ENCODE measurements around the gene AGER.

The AGER gene

DNA sequence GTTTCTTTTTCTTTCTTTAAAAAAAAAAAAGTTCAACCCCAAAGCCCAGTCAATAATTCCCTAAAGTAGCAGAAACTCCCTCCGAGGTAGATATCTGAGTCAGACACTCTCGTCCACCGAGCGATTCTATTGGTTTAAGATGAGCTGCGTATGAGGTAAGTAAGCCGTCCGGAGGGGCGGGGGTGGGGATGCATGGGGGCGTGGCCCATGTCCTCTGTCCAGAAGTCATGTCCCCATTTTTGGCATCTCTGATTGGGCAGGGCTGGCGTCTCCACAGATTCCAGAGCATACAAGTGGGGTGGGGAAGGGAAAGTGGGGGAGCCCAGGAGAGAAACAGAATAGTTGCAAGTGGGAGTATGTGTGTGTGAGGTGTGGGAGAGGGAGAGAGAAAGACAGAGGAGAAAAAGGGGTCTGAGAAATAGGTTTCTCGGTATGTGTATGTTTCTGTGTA lies 1.7 kb upstream of the AGER start:
- peak; percentile 42 for FAIRE-seq

DNA sequence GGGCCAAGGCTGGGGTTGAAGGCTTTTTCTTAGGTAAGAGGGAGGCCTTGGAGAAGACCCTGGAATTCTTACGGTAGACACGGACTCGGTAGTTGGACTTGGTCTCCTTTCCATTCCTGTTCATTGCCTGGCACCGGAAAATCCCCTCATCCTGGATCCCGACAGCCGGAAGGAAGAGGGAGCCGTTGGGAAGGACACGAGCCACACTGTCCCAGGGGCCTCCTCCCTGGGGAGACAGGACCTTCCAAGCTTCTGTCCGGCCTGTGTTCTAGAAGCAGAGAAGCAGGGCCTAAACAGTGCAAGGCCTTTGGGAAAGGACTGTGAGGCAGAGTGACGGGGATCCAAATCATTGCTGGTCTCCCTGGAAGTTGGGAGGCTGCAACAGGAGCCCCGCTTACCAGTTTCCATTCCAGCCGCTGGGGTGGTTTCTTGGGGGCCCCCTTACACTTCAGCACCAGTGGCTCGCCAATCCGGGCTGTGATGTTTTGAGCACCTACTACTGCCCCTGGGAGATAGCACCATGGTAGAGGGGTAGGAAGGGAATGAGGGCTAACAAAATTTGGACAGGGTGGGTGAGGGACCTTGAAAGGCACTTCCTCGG lies 470 bp downstream of the AGER start:
- no peak for FAIRE-seq

DNA sequence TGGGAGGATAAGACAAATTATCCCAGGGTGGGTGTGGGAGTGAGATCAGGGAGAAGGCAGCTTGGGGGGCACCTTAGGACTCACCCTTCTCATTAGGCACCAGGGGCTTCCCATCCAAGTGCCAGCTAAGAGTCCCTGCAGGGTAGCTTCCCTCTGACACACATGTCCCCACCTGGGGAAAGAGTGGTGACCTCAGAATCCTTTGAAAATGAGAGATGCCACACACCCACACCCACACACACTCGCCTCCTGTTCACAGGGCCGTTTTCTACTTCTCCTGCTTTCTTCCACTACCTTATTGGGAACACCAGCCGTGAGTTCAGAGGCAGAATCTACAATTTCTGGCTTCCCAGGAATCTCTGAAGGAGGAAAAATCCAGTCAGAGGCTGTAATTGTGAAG lies 1.0 kb downstream of the AGER start:
- FAIRE-seq: no peak

DNA sequence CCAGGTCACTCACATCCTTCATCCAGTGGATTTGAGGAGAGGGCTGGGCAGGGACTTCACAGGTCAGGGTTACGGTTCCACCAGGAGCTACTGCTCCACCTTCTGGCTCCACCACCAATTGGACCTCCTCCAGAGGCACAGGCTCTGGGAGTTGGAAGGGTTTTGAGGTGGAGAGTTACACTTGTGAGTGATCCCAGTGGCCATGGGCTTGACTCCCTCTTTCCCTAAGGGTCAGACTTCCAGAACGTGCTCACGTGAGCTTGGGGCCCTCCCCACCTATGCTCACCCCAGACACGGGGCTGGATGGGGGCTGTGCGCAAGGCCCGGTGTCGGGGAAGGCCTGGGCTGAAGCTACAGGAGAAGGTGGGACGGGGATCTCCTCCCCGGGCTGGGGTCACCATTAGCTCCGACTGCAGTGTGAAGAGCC lies 1.5 kb downstream of the AGER start:
- no peak for FAIRE-seq

DNA sequence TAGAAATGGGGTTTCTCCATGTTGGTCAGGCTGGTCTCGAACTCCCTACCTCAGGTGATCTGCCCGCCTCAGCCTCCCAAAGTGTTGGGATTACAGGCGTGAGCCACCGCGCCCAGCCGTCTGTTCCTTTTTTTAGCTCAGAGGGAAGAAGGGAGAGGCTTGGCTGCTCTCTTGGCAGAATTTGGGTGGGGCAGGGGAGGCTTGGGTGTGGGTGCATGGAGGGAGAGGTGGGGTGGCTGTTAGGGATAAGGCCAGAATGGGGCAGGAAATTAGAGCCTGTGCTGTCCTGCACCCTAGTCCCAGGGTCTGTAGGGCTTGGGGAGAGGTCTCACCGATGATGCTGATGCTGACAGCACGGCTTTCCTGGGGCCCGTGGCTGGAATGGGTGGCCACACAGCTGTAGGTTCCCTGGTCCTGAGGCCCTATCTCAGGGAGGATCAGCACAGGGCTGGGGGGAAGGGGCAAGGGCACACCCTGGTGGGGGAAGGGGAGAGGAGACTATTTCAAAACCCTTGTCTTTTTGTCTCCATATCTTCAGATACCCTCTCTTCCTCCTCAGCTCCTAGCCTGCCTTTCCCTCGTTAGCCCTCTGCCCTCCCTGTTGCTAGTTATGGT lies 2.0 kb downstream of the AGER start:
- FAIRE-seq: no peak

DNA sequence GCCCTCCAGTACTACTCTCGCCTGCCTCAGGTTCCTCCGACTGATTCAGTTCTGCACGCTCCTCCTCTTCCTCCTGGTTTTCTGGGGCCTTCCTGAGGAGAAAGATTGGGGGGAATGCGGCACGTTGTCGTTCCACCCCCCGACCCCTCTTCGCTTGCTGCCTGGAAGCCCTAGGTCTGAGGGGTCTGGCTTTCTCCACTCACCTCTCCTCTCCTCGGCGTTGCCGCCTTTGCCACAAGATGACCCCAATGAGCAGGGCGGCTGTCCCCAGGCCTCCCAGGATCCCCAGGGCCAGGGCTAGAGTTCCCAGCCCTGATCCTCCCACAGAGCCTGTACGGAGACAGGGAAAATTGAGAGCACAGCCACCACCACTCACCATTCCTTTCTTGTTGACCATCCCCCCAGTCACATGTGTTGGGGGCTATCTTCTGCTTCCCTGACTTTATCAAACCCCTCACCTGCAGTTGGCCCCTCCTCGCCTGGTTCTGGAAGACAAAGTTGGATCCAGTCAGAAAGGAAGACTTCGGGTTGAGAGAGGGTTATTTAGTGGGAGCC lies 2.8 kb downstream of the AGER start:
- no peak for FAIRE-seq

DNA sequence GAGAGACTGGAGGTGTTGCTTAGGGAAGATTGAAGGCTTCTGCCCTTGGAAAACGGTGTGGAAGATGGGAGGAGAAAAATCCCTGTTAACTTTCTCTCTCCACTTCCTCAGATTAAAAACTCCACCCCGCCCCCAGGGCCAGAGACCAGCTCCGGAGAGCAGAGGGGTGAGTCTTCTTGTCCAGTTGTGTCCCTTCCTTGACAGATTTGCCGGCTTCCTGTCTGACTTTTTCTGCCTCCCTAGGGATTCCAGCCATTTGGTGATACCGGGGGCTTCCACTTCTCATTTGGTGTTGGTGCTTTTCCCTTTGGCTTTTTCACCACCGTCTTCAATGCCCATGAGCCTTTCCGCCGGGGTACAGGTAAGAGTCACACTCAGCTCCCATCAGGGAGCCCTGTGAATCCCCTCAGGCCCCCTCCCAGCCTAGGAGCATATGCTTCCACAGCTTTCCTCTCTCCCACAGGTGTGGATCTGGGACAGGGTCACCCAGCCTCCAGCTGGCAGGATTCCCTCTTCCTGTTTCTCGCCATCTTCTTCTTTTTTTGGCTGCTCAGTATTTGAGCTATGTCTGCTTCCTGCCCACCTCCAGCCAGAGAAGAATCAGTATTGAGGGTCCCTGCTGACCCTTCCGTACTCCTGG lies 4.2 kb downstream of the AGER start:
- no peak for FAIRE-seq

DNA sequence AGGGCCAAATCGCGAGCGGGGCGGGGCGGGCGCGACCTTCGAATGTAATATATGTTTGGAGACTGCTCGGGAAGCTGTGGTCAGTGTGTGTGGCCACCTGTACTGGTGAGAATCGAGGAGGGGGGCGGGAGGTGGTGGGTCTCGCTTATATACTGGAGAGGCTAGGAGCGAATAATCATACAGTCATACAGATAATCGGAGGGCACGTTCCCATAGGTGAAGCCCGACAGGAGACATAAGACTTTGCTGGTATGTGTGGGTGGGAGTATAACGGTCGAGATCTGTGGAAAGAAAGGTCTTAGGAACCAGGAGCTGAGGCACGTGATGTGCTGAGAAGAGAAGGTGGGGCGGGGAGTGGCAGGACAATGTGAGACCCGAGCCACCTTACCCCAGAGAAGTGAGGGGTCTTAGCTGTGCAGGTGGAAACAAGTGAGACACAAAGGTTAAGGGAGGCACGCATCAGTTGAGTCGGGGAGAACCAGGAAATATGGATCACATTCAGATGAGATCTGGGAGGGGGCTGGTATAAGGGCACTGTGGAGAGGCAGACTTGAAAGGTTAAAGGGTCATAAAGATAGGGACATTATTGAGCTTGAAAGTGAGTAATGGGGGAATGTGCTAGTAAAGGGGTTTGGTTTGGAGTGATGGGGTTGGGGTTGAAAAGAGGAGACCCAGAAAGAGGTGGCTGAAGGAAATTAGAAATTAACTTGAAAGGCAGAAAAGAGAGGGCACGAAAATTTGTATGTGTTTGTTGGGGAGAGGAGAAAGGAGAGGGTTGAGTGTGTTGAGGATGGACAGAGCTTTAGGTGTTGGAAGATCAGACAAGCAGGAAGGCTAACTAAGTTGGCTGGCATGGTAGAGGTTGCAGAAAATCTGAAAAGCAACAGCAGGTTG lies 5.3 kb downstream of the AGER start:
- FAIRE-seq: no peak

DNA sequence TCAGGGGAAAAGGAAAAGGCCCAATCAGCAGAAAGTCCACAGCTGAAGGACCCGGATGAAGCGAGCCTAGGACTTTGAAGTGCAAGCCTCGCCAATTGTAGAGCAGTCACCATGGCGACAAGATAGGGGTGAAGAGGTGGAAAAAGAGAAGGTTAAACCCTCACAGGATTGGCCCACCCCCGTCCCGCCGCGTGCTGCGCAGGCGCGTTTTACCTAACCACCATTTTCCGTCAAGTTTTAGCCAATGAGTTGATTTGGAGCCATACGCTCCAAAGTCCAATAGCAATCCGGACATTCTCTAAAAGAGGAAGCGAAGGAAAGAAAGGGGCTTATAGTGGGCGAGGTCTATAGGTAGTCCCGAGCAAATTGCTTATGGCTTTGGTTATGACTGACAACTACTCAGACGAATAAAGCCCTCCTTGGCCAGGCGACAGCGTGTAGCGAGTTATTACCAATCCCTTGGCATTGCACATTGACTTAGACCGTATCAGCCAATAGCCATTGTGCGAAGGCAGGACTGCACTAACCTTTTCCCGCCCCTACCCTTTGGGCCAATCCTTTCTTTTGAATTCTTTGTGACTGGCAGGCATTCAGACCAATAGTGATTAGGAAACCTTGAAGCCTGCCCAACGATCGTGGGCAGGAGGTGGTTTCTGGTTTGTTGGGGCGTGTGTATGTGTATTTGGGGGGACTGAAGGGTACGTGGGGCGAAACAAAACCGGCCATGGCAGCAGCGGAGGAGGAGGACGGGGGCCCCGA lies 6.1 kb downstream of the AGER start, which contains the start of gene RNF5:
RNF5 (plus strand) TSS at position 618 of the 759 bp plus-strand sequence; CDS start at position 725, 107 bp downstream.
- peak; percentile 96 for FAIRE-seq

DNA sequence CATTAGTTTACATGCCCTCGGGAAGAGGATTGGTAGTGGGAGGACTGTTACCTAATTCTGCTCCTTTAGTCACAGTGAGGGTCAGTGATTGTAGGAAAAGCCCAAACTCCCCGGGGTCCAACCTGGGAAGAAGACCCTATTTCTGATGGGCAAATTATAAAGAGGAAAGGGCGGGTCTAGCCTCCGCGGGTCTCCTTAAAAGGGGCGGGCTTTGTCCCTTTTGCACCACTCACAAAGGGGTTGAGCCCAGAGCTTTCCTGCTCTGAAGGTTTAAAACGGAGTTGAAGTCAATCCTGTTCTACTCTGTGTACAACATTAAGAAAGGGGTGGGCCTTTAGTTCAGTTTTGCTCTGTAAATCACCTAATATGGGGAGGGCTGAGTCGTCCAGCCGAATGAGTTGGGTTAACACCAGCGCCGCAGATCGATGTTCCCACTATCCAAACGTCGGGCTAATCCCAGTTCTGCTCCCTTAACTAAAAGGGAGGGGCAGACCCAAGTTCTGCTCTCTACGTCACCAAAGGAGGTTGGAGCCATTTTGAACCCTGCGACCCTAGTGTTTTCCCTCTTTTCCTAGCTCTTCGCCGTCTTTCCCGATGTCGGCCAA lies 6.8 kb downstream of the AGER start:
- FAIRE-seq: no peak

DNA sequence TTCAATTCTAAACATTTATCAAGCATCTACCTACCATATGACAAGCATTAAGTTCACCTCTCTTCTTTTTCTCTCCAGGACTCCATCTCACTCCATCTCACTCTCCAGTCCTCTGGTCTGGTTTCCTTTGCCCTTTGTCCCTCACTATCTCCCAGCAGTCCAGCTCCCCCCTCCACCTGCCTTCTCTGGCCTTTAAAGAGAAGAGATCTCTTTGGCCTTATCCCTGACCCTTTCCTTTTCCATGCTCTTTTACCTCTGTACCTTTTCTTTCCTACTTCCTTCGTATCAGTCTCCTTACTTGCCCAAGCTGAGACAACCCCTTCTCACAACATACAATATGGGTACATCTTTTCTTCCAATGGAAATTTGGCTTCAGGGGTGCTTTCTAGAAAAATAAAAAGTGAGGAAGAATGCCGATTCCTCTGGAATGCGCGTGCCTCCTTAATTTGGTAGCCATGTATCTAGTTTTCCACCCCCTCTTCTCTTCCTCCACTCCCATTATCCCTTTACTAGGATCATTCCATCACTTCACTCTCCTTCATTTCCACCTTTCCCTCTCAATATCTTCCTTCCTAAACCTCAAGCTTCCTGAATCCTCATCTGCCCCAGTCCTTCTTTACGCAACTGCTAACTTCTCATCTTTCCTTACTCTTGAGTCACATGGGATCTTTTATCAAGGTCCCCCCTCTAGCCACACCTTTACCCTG lies 7.4 kb downstream of the AGER start:
- FAIRE-seq: no peak

DNA sequence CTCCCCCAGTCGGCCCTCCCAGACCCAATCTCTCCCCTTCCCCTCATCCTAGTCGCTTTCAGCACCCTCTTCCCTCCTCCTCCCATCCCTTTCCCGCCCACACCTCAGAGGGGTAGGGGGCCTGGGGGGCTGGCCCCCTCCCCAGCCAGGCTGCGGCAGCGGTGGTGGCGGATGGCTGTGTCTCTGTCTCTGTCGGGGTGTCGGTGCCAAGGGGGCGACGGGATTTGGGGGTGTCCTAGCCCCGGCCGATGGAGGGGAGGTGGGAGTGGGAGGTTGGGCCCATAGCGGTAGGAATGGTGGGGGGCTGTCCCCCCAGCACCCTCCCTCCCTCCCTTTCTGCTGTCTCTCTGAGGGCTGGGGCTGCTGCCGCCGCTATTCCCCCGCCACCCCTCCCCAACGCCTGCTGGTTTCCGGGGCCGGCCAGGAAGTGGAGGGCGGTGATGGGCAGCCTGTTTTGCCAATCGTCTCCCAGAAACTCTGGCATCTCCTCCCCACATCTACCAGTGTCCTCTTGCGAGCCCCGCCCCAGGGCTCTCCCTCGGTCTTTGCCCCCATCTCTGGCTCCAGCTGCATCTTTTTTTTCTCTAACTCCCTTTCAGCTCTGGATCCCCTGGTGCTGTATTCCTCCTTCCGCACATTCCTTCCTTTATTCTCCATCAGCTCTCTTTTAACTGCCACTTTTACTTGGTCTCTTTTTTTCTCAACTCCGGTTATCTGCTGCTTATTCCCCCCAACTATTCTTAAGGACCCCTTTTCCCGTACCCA lies 8.2 kb downstream of the AGER start, which contains the start of gene AGPAT1:
AGPAT1 (minus strand) TSS at position 374 of the 765 bp plus-strand sequence. CDS start 4,588 bp downstream, outside the sequence.
- FAIRE-seq: no peak

DNA sequence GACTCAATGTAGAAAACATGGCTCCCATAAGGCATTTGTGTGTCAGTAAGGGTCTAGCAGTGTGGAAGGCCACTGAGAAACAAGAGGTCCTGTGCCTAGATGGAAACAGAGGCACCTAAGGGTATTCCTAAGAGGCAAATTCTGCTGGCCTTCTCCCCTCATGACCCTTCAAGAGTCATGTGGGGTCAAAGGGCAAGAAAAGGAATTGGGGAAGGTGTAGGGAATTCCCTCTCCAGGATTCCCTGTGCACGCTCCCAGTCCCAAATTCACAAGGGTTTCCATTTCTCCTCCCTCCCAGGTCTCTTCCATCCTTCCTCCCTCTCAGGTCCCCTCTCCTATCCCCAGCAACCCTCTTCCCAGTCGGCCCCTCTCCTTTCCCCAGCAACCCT lies 8.7 kb downstream of the AGER start:
- FAIRE-seq: no peak

DNA sequence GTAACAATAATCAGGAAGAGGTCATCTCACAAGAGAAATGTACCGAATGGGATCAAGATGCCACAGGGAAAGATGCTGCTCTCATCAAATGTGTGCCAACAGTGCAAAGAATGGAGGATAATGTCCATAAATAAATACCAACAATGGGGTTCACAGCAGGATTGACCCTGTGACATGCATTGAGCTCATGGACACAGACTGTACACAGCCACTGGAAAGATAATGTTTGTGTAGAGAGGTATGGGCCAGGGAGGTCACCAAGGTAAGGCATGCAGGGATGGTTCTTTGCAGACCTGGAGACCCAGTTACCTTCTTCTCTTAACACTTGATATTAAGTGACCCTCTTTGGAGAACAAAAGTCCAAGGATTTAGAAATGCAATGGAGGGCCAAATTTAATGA lies 9.6 kb downstream of the AGER start:
- no peak for FAIRE-seq

DNA sequence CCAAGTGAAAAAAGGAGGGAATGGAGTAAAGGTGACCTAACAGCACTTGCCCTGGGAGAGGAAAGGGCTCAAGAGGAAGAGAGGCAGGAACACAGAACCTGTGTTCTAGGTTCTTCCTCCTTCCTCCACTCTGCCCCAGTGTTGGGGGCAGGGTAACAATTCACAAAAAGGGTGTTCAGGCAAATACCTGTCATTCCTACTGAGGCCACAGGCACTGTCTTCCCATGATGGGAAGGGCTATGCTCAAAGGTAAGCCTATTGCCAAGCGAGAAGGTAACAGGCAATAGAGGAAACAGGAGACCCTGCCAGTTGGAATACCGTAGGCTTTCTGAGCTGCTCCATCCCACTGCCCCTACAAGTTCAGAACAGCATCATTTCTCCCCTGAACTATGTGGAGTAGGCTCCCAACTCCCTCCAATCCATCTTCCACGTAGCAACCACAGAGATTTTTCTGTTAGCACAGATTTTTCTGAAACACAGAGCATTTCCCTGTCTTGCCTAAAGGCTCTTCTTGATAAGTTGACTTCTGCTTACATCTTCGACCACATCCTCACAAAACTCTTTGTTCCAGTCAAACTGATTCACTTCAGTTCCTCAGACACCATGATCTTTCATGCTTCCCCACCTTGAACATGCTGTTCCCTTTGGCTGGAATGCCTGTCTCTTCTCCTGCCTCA lies 10.9 kb downstream of the AGER start:
- no peak for FAIRE-seq

DNA sequence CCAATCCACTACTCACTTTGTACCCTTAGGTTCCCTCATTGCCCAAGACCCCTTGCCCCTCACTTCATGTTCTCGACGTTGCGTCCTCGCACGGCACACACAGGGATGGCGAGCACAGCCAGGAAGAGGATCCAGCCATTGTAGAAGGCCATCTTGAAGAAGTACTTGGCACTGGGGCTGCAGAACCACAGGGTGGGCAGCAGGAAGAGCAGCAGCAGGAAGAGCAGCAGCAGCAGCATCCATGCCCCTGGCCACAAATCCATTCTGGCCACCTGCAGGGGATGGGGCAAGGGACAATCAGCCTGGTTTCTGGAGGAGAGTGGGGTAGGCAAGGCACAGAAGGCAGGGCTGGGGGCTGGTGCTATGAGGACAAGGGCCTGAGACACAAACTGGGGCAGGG lies 12.8 kb downstream of the AGER start:
- no peak for FAIRE-seq

DNA sequence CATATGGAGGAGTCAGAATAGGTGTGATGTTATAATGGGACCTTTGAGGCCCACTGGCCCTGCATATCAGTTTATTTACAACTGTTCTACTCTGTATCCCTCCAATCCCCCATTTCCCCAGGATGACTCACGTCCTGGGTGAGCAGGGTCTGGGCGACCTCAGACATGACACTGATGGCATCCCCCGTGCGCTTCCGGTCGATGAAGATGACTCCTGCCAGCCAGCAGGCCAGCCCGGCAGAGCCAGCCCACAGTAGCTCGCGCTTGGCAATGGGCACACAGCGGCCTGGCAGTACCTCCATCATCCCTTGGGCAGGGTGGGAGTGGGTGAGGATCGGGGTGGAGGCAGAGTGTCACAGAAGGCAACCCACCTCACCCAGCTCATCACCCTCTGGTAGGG lies 13.8 kb downstream of the AGER start:
- FAIRE-seq: no peak

DNA sequence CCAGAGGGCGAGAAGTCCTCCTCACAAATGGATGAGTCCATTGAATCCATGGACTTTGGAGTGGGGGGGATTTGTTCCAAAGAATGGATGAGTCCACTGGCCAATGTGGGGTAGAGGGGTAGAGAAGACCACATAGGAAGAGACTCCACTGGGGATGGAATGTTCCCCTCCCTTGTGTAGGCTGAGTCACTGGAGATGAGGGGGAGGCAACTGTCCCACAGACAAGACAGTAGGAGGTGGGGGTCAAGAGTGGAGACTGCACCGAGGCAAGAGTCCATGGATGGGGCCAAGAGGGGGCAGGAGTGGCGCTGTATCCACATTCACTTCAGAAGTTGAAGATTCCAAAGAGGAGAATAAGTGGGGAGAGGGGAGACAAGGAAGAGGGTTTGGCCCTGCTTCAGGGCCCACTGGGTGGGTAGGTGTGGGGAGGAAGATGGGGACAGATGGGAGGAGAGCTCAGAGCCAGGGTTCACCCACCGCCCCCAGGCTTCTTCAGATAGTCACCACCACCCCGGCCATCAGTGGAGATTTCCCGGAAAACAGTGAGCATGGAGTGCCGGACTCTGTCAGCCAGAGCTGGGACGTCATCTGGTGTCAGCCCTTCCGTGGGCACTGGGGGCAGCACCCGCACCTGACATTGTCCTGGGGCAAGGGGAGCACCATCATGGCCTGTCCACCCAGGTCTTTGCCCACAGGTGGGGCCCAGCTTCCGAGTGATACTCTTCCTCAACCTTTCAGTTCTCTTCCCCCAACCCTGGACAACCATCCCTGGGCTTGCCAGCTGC lies 15.1 kb downstream of the AGER start:
- no peak for FAIRE-seq

DNA sequence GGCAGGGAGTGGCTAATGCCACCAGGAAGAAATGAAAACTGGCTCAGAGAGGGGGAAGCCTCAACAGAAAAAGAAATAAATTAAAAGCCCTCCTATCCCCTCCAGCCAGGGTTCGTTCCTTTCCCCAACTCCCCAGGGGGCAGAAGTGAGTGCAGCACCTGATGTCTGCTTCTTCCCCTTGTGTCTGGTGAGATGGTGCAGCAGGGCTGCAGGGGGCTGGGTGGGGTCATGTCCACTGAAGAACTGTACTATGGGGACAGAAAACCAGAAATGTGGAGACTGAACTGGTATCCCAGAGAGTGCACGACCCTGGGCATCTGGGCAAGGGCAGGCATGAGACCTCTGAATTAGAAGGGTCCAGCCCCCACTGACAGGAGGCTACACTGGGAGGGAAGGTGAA lies 15.7 kb downstream of the AGER start:
- FAIRE-seq: no peak

All from TTC549 (cell line).